Adrenal gland (tissue), 5 donors: ENCODE data around the gene SLC22A2.

Experiments used
- POLR2A ChIP-seq, 2 donors: fragments of 450-650 bp; IDR thresholded peaks; one replicate each; pipeline ENCODE4 v1.6.1; 2017; ENCODE audit warnings: antibody characterized with exemption in 2 of 2, mild to moderate bottlenecking in 2 of 2, moderate library complexity in 1 of 2
- TF ChIP-seq, protein P1 (sequence below), 6 experiments: fragments of 450-650 bp in 4 of 6; fragments of 200-600 bp in 2 of 6; sonication (generic) in 1 of 6; IDR thresholded peaks; 1 replicate in 5 of 6; 2 replicates in 1 of 6; pipeline versions ENCODE4 v1.5.1 to v1.8.0; 2016 to 2021; ENCODE audit warnings: antibody characterized with exemption in 6 of 6, mild to moderate bottlenecking in 2 of 6, moderate library complexity in 1 of 6
- donor health status: DM: no; HTN: no; CAD: no.

DNA sequence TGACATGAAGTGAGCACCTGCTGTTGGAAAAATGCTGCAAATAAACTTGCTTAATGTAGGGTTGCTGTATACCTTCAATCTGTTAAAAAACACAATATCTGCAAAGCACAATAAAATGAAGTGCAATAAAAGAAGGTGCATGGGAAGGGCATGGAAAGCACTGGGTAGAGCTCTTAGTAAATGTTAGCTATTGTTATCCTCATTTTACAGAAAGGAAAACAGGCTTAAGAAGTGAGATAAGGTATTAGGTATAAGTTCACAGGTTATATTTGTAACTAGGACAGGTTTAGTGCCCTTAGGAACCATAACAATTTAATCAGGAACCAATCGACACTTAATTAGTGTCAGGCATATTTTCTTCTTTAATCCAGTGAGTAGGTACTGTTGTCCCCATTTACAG, 36.7 kb downstream of the SLC22A2 start:
- TF ChIP-seq, protein P1, sequence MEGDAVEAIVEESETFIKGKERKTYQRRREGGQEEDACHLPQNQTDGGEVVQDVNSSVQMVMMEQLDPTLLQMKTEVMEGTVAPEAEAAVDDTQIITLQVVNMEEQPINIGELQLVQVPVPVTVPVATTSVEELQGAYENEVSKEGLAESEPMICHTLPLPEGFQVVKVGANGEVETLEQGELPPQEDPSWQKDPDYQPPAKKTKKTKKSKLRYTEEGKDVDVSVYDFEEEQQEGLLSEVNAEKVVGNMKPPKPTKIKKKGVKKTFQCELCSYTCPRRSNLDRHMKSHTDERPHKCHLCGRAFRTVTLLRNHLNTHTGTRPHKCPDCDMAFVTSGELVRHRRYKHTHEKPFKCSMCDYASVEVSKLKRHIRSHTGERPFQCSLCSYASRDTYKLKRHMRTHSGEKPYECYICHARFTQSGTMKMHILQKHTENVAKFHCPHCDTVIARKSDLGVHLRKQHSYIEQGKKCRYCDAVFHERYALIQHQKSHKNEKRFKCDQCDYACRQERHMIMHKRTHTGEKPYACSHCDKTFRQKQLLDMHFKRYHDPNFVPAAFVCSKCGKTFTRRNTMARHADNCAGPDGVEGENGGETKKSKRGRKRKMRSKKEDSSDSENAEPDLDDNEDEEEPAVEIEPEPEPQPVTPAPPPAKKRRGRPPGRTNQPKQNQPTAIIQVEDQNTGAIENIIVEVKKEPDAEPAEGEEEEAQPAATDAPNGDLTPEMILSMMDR (IDR thresholded peaks at IDR 0.05): no peak
- TF ChIP-seq POLR2A (IDR thresholded peaks at IDR 0.05): no peak
